Hepatocyte (in vitro differentiated cells): ENCODE measurements around the gene ARVCF. TPM values are rescaled to one million over a fixed set of nuclear protein-coding genes. Genes with fewer than 3 reads are reported as not detected.

Experiments
- DNase-seq: peaks from one replicate; pipeline ENCODE4 v3.0.0-alpha.2; 2016; ENCODE audit warnings: low spot score
- H2AFZ ChIP-seq: fragments of 200-600 bp; sonication (generic); 2 replicates; pipeline ENCODE4 v1.6.0; 2016; ENCODE audit warnings: antibody characterized with exemption, mild to moderate bottlenecking
- H3K27ac ChIP-seq: fragments of 200-600 bp; sonication (generic); 2 replicates; pipeline ENCODE4 v1.5.1; 2016; ENCODE audit warnings: mild to moderate bottlenecking
- H3K27me3 ChIP-seq: fragments of 200-600 bp; sonication (generic); 2 replicates; pipeline ENCODE4 v1.6.1; 2016
- H3K36me3 ChIP-seq: fragments of 200-600 bp; sonication (generic); replicated peaks from 2 replicates; pipeline ENCODE4 v1.5.1; 2016; ENCODE audit warnings: low read depth; ENCODE audit not compliant: insufficient read depth
- H3K4me1 ChIP-seq: fragments of 200-600 bp; sonication (generic); 2 replicates; pipeline ENCODE4 v1.5.1; 2016; ENCODE audit warnings: mild to moderate bottlenecking, moderate library complexity; ENCODE audit not compliant: insufficient read depth
- H3K4me2 ChIP-seq: fragments of 200-600 bp; sonication (generic); 2 replicates; pipeline ENCODE4 v1.6.0; 2016
- H3K4me3 ChIP-seq: fragments of 200-600 bp; sonication (generic); 2 replicates; pipeline ENCODE4 v1.5.1; 2016; ENCODE audit warnings: mild to moderate bottlenecking
- H3K79me2 ChIP-seq: fragments of 200-600 bp; sonication (generic); 2 replicates; pipeline ENCODE4 v1.6.0; 2017; ENCODE audit warnings: mild to moderate bottlenecking
- H3K9me2 ChIP-seq: fragments of 200-600 bp; sonication (generic); replicated peaks from 2 replicates; pipeline ENCODE4 v1.6.0; 2017; ENCODE audit warnings: mild to moderate bottlenecking; ENCODE audit not compliant: insufficient read depth
- H3K9me3 ChIP-seq: fragments of 200-600 bp; sonication (generic); 2 replicates; pipeline ENCODE4 v1.5.1; 2016; ENCODE audit warnings: low read depth, mild to moderate bottlenecking
- H4K20me1 ChIP-seq: fragments of 200-600 bp; sonication (generic); 2 replicates; pipeline ENCODE4 v1.6.0; 2016; ENCODE audit warnings: mild to moderate bottlenecking; ENCODE audit not compliant: insufficient read depth, poor library complexity, severe bottlenecking
- EZH2 ChIP-seq: fragments of 200-600 bp; sonication (generic); IDR thresholded peaks from 2 replicates; pipeline ENCODE4 v1.6.1; 2016; ENCODE audit warnings: antibody characterized with exemption, mild to moderate bottlenecking, borderline replicate concordance
- EZH2phosphoT487 ChIP-seq: fragments of 200-600 bp; sonication (generic); IDR thresholded peaks from one replicate; pipeline ENCODE4 v1.6.1; 2018; ENCODE audit warnings: antibody characterized with exemption, mild to moderate bottlenecking, low read depth, moderate library complexity; ENCODE audit not compliant: unreplicated experiment, severe bottlenecking
- WGBS: methylation state at CpG from one replicate; pipeline ENCODE4 v1.1.6; 2016; ENCODE audit warnings: low lambda C conversion rate; ENCODE audit errors: missing lambda C conversion rate; 5-methylcytosine and 5-hydroxymethylcytosine counted together
- polyA plus RNA-seq: library from polyadenylated mRNA; unstranded; fragments of >200 nt; fragmentation: Nextera tagmentation; extraction: Ambion mirVana; gene quantifications from 2 replicates; pipeline ENCODE4 v1.2.1, GENCODE V29; 2016
- total RNA-seq: library from RNA; depleted of rRNA; stranded (reverse); fragments of >200 nt; gene quantifications from 2 replicates; pipeline ENCODE4 v1.2.3, GENCODE V29; 2014
- TF ChIP-seq, protein P1 (sequence below): fragments of 200-600 bp; sonication (generic); IDR thresholded peaks from 2 replicates; pipeline ENCODE4 v1.5.1; 2016; ENCODE audit warnings: antibody characterized with exemption, mild to moderate bottlenecking; ENCODE audit not compliant: poor library complexity

The ARVCF gene
- total and polyA plus RNA-seq, 2 experiments from 2014 or later = 23.8 to 32.5 TPM

DNA sequence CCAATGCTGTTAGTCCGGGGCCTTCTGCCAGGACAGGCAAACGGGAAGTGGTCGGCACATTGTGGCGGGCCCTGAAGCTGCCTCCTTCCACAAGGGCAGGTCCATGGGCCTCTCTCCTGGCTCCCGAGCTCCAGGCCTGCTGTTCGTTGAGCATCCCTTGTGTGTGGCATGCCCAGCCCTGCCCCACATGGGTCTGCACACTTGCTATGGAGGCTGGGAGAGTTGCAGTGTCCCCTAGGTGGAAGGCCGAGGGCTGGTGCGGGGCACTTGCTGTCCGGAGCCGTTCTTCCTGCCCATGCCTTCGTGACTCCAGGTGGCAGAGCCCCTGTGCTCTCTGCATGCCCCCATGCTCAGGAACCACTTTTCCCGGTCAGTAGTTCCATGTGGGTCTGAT lies 37.4 kb upstream of the ARVCF start:
- Histone ChIP-seq H3K4me2 (no peak overlapping the region), H3K9me3 (no peaks in the 10 kb centered on the region), H2AFZ (no peak overlapping the region), H3K79me2 (no peaks in the 10 kb centered on the region), H3K9me2 (no peaks in the 10 kb centered on the region), H4K20me1 (no peaks in the 10 kb centered on the region), H3K4me1 (no peaks in the 10 kb centered on the region), H3K4me3 (no peak overlapping the region), H3K36me3 (no peaks in the 10 kb centered on the region), H3K27ac (no peak overlapping the region), H3K27me3 (no peaks in the 10 kb centered on the region)
- DNase-seq = no peak
- WGBS = 91% methylated on average over 12 of the region's 12 CpGs
- TF ChIP-seq EZH2phosphoT487 (no peak), EZH2 (no peak)
- TF ChIP-seq, protein P1, sequence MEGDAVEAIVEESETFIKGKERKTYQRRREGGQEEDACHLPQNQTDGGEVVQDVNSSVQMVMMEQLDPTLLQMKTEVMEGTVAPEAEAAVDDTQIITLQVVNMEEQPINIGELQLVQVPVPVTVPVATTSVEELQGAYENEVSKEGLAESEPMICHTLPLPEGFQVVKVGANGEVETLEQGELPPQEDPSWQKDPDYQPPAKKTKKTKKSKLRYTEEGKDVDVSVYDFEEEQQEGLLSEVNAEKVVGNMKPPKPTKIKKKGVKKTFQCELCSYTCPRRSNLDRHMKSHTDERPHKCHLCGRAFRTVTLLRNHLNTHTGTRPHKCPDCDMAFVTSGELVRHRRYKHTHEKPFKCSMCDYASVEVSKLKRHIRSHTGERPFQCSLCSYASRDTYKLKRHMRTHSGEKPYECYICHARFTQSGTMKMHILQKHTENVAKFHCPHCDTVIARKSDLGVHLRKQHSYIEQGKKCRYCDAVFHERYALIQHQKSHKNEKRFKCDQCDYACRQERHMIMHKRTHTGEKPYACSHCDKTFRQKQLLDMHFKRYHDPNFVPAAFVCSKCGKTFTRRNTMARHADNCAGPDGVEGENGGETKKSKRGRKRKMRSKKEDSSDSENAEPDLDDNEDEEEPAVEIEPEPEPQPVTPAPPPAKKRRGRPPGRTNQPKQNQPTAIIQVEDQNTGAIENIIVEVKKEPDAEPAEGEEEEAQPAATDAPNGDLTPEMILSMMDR = no peak

DNA sequence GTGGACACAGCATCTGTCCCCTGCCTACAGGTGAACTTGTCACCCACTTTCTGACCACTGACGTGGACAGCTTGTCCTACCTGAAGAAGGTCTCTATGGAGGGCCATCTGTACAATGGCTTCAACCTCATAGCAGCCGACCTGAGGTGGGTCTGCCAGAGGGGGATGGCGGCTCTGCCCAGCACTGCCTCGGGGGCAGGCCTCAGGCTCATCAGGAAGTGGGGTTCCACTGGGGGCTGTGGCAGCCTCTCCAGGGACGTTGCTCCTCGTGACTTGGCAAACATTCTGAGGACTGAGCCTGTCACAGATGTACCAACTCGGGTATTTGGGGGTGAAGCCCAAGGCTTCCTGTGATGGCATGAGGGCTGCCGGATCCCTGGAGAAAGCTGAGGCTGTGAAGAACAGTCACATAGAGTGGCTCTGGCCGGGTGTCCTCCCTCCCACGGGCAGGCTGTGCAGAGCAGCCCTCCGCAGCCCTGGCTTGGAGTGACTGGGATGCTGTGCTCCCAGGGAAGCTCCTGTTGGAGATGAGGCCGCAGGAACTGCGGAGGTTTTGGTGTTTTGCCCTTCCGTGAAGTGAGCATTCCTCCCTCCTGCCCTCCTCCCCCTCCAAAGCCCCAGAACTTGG lies 36.9 kb upstream of the ARVCF start:
- no peak overlapping the region for H3K27ac ChIP-seq
- H3K36me3 ChIP-seq = no peaks in the 10 kb centered on the region
- no peaks in the 10 kb centered on the region for H3K27me3 ChIP-seq
- WGBS = 91% methylated on average over 14 of the region's 14 CpGs
- TF ChIP-seq EZH2phosphoT487 (no peak), EZH2 (no peak)
- TF ChIP-seq, protein P1 = no peak
- no peaks in the 10 kb centered on the region for H3K9me3 ChIP-seq
- H3K79me2 ChIP-seq = no peaks in the 10 kb centered on the region
- H3K4me3 ChIP-seq = no peak overlapping the region
- DNase-seq = no peak
- no peak overlapping the region for H3K4me2 ChIP-seq
- H4K20me1 ChIP-seq = no peaks in the 10 kb centered on the region
- H3K4me1 ChIP-seq = no peaks in the 10 kb centered on the region
- no peak overlapping the region for H2AFZ ChIP-seq
- no peaks in the 10 kb centered on the region for H3K9me2 ChIP-seq

DNA sequence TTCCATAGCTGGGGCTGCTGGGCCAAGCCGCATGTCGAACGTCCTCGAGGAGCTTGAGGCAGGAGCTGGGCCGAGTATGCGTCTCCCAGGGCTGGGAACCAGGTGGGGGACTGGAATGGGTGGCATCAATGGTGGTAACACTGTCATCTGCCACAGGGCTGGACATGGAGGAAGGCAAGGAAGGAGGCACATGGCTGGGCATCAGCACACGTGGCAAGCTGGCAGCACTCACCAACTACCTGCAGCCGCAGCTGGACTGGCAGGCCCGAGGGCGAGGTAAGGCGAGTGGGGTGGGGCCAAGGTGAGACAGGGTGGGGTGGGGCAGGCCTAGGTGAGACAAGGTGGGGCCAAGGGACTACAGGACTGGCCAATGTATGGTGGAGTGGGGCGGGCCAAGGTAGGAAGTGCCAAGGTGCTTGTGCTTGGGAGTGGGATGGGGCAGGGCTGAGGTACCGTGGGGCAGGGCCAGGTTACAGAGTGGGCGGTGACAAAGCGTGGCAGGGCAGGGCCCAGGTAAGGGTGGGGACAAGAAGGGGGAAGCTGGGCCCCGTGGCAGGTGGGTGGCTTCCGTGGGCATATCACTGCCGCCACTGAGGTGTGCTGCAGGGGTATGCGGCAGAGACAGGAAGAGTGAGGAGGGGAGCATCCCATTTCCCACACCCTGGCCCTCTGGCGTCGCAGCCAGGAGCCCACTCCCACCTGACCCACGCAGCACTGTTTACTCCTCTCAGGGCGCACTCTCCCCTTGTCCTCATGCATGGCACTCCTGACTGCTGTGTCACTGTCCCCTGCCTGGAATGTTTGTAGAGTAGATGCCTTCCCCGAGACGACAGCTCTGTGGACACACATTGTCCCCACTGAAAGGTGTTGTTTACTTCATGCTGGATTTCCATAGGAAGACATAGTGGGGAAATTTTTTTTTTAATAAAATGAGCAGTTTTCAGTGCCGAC lies 36.0 kb upstream of the ARVCF start:
- WGBS = 94% methylated on average over 18 of the region's 26 CpGs
- H3K27me3 ChIP-seq = no peaks in the 10 kb centered on the region
- no peak for DNase-seq
- H4K20me1 ChIP-seq = no peaks in the 10 kb centered on the region
- H3K4me2 ChIP-seq = no peak overlapping the region
- H3K79me2 ChIP-seq = no peaks in the 10 kb centered on the region
- no peaks in the 10 kb centered on the region for H3K36me3 ChIP-seq
- H3K4me3 ChIP-seq = no peak overlapping the region
- no peaks in the 10 kb centered on the region for H3K4me1 ChIP-seq
- no peaks in the 10 kb centered on the region for H3K9me2 ChIP-seq
- no peak overlapping the region for H3K27ac ChIP-seq
- TF ChIP-seq EZH2 (no peak), EZH2phosphoT487 (no peak)
- TF ChIP-seq, protein P1 = no peak
- H3K9me3 ChIP-seq = no peaks in the 10 kb centered on the region
- H2AFZ ChIP-seq = no peak overlapping the region
